CD4-positive, alpha-beta T cell treated with Interleukin-10 for 1 hour (primary cell): Measurements from ENCODE around the gene PSENEN.

ENCODE experiments used
- DNase-seq: peaks from one replicate; pipeline ENCODE4 v3.0.0-alpha.2; 2020

The PSENEN gene, protein sequence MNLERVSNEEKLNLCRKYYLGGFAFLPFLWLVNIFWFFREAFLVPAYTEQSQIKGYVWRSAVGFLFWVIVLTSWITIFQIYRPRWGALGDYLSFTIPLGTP

GRCh38 chr19:35745328-35746086 lies at the start of gene PSENEN, which contains the start of gene U2AF1L4:
Gene PSENEN, plus strand, starts transcription at chr19:35745651. Its CDS starts 280 bp downstream, at chr19:35745931.
Gene U2AF1L4, minus strand, starts transcription at chr19:35745418. Its CDS starts 27 bp downstream, at chr19:35745391.
- DNase-seq, result peak; percentile 99

- DNase-seq, result no peak
These were observed 49.5 kb upstream of the PSENEN start for GRCh38 chr19:35695895-35696422.

GRCh38 chr19:35696835-35697234 lies 48.6 kb upstream of the PSENEN start:
- no peak for DNase-seq

DNA sequence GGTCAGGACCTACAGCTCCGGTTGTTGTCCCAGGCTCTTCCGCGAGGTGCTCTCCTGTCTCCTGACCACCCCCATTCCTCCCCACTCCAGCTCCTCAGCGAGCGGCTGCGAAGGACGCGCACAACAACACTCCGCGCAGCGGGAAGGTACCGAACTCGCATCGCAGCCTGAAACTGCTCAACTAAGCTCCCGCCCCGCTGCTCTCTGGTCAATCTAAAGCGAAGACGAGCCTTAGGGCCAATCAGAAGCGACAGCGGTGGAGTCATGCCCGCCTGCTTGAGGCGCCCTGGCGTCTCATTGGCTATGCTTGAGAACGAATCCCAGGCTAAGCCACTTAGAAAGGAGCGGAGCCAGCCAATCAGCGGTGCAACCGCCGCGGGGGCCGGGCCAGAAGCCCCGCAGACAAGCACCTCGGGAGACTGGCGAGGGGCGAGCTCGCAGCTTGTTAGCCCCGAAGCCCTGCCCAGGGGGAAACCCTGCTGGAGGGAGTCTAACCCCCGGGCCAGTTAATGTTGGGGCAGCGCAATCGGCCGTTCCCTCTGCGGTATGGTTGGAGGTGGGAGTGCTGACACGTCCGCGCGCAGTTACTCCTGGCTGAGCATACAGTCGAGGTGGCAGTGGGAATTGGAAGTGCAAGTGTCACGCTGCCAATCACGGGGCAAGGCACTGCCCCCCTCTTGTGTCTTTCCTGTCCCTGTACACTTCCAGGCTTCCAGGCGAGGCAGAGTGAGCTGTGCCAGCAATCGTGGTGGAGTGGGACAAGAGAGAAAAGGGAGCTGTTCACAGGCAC lies 43.0 kb upstream of the PSENEN start:
- peak; percentile 97 for DNase-seq

DNA sequence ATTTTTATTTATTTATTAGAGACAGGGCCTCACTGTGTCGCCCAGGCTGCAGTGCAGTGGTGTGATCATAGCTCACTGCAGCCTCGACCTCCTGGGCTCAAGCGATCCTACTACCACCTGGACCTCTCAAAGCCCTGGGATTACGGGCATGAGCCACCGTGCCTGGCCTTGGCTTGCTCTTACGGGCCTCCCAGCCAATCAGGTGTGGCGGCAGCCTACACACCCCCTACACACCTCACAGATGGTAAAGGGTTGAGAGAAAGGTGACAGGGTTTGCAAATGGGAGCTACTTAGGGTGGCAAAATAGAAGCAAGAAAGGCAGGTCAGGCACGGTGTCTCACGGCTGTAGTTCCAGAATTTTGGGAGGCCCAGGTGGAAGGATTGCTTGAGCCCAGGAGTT lies 42.1 kb upstream of the PSENEN start:
- no peak for DNase-seq

DNA sequence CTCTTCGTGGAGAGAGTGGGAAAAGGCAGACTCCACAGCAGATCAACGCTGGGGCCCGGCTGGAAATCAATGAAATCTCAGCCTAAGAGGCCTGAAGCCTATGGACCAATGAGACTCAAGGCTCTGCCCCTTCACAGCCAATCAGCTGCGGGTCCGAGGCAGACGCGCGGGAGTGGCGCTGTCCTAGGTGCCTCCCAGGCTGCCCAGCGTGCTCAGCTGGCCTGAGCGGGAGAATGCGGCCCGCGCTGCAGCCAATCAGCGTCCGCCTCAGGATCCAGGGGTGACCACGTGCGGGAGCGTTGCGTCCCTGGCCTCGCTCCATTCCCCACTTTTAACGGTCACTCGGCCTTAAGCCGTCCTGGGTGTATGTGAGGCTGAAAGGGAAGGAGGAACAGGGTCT lies 41.2 kb upstream of the PSENEN start, which contains the start of gene ZBTB32:
Gene ZBTB32, plus strand, starts transcription at position 341 of the 400 bp plus-strand sequence. CDS start 10,069 bp downstream, outside the sequence.
- no peak for DNase-seq

GRCh38 chr19:35708391-35708790 lies 37.1 kb upstream of the PSENEN start:
- DNase-seq, result no peak

GRCh38 chr19:35710784-35711723 lies 34.4 kb upstream of the PSENEN start:
- DNase-seq, result peak; percentile 40

DNA sequence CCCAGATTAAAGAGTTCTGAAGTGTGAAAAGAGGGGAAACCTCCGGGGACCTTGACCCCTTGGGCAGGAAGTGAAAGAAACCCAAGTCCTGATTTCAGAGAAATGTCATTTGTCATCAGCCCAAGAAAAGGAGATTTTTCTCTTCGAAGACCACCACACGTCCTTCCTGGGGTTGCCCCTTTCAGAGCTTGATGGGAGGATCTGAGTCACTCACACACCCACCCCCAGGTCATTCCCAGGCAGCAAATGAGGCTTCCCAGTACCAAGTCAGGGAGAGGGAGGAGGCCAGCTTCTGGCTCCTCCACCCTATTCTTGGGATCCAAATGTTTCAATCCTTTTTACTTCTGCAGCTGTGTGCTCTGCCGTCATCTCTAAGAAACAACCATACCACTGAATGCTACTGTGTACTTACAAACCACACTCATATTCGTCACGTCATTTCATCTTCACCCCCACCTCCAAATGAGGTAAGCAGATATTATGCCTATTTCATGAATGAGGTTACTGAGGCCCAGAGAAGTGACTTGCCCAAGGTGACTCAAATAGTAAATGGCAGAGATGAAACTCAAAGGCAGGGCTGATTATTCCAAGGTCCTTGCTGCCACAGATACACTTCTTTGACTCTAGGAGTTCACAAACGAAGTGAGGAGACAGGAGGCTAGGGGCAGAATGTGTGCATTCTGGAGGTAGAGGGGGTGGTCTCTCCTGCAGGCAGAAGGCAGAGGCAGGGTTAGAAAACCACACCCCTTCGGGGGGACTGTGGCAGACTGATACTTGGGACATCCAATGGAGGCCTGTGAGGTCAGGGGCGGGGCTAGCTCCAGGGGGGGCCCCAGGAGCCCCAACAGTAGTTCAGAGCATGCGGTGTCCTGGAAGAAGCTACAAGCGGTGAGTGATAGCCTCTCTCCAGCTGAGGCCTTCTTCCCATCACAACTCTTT lies 32.6 kb upstream of the PSENEN start:
- DNase-seq, result peak; percentile 52

GRCh38 chr19:35713506-35713850 lies 32.0 kb upstream of the PSENEN start:
- DNase-seq, result no peak

GRCh38 chr19:35713904-35714495 lies 31.5 kb upstream of the PSENEN start:
- DNase-seq, result no peak

DNA sequence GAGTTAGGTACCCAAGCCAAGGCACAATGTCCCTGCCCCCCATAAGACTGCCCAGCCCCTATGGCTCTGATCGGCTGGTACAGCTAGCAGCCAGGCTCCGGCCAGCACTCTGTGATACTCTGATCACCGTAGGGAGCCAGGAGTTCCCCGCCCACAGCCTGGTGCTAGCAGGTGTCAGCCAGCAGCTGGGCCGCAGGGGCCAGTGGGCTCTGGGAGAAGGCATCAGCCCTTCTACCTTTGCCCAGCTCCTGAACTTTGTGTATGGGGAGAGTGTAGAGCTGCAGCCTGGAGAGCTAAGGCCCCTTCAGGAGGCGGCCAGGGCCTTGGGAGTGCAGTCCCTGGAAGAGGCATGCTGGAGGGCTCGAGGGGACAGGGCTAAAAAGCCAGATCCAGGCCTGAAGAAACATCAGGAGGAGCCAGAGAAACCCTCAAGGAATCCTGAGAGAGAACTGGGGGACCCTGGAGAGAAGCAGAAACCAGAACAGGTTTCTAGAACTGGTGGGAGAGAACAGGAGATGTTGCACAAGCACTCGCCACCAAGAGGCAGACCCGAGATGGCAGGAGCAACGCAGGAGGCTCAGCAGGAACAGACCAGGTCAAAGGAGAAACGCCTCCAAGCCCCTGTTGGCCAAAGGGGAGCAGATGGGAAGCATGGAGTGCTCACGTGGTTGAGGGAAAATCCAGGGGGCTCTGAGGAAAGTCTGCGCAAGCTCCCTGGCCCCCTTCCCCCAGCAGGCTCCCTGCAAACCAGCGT lies 30.7 kb upstream of the PSENEN start:
- no peak for DNase-seq

DNA sequence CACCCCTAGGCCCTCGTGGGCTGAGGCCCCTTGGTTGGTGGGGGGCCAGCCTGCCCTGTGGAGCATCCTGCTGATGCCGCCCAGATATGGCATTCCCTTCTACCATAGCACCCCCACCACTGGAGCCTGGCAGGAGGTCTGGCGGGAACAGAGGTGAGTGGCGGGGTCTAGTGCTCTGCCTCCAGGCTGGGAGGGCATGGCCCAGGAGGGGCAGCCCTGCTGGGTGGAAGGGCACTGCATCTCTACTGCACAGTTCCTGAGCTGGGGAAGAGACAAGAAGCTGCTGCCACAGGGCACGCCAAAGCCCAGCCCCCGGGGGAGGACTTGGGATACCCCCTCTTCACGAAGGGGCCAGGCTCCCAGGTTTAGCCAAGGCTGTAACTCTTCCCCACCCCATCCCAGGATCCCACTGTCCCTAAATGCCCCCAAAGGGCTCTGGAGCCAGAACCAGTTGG lies 30.1 kb upstream of the PSENEN start:
- no peak for DNase-seq

GRCh38 chr19:35715981-35716800 lies 29.3 kb upstream of the PSENEN start:
- peak; percentile 16 for DNase-seq

GRCh38 chr19:35716801-35717664 lies 28.4 kb upstream of the PSENEN start:
- peak; percentile 98 for DNase-seq

DNA sequence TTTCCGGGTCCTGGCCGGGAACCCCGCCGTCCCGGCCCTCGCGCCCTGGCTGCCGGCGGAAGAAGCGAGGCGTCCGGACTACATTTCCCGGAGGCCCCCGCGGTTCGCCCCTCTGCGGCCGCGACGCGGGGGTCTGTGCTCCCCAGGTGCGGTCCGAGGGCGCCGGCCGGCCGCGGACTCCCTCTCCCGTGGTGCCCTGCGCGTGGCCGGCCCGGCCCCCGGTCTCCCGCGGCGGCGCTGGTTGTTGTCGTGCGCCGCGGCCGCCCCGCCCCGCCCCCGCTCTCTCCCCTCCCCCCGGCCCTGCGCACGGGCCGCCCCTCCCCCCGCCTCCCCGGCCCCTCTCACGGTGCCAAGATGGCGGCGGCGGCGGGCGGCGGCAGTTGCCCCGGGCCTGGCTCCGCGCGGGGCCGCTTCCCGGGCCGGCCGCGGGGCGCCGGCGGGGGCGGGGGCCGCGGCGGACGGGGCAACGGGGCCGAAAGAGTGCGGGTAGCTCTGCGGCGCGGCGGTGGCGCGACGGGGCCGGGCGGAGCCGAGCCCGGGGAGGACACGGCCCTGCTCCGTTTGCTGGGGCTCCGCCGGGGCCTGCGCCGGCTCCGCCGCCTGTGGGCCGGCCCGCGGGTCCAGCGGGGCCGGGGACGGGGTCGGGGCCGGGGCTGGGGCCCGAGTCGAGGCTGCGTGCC lies 27.6 kb upstream of the PSENEN start, which contains the start of gene KMT2B:
Gene KMT2B, plus strand, starts transcription at position 339 of the 680 bp plus-strand sequence. Its CDS starts 16 bp downstream, at position 355.
- no peak for DNase-seq
